ENCODE measurements around the gene CARMIL1.

DNA sequence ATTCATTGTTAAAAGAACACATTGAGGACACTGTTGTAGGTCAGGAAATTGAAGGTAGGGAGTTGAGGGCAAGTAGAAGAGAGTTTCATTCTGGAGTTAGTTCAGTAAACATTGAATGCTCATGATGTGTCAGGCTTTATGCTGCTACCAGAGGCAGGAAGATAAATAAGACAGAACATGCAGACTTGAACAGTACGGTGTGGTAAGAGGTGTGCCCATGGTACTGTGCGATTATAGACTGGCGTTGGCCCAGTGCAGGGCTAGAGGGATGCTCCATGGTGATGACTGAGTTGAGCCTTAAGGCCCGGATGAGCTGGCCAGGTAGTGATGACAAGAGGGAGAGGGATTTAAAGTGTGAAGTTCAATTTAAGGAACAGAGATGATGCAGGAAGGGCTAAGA is 50.8 kb downstream of the CARMIL1 start:
- TF ChIP-seq POLR2A (IDR thresholded peaks at IDR 0.05; ENCODE audit: low read length) (no peak), GATA1 (IDR thresholded peaks at IDR 0.05; ENCODE audit: low read depth, low read length) (no peak)
